CD4-positive, alpha-beta T cell treated with Interleukin-12 subunit alpha and Interleukin-12 subunit beta, for 1 hour (primary cell): ENCODE data around the gene RITA1.
"Not testable (repeated sequence)": the region's sequence is repeated elsewhere in the genome, so short reads cannot be mapped to it uniquely, and the experiment has no call there.

ENCODE experiments used
- DNase-seq: peaks from one replicate; pipeline ENCODE4 v3.0.0-alpha.2; 2020

The RITA1 gene

GRCh38 chr12:113206802-113207201 lies 21.3 kb downstream of the RITA1 start:
- DNase-seq, result not testable (repeated sequence)

GRCh38 chr12:113207613-113208040 lies 22.1 kb downstream of the RITA1 start:
- DNase-seq, result peak; percentile 19

- peak; percentile 67 for DNase-seq
Measured at GRCh38 chr12:113208041-113208934, 22.8 kb downstream of the RITA1 start.

- no peak for DNase-seq
Measured at GRCh38 chr12:113211160-113211559, 25.6 kb downstream of the RITA1 start.

- peak; percentile 13 for DNase-seq
Measured at GRCh38 chr12:113214895-113215400, 29.4 kb downstream of the RITA1 start.

- DNase-seq, result no peak
Measured at GRCh38 chr12:113216027-113216426, 30.5 kb downstream of the RITA1 start.

GRCh38 chr12:113220593-113221180 lies 35.2 kb downstream of the RITA1 start:
- no peak for DNase-seq

- peak; percentile 99 for DNase-seq
Measured at GRCh38 chr12:113221181-113221996, 35.9 kb downstream of the RITA1 start, which contains the start of gene TPCN1. TSS of gene TPCN1 (plus strand) at chr12:113221464. CDS start at chr12:113226853, 5,389 bp downstream.

- no peak for DNase-seq
Measured at GRCh38 chr12:113221997-113222729, 36.6 kb downstream of the RITA1 start.

- peak; percentile 4 for DNase-seq
Measured at GRCh38 chr12:113222730-113223531, 37.4 kb downstream of the RITA1 start.

- no peak for DNase-seq
Measured at GRCh38 chr12:113224955-113225354, 39.4 kb downstream of the RITA1 start.

GRCh38 chr12:113226696-113227568 lies 41.4 kb downstream of the RITA1 start:
- no peak for DNase-seq

- no peak for DNase-seq
Measured at GRCh38 chr12:113227686-113228391, 42.3 kb downstream of the RITA1 start.

GRCh38 chr12:113228394-113229028 lies 43.0 kb downstream of the RITA1 start:
- no peak for DNase-seq

- DNase-seq, result no peak
Measured at GRCh38 chr12:113230315-113231234, 45.1 kb downstream of the RITA1 start.

- DNase-seq, result no peak
Measured at GRCh38 chr12:113231235-113232088, 45.9 kb downstream of the RITA1 start.
